OCI-LY1 (cell line): ENCODE results near the gene AIFM1.

Experiments
- H2AFZ ChIP-seq: fragments of 200-600 bp; sonication (generic), shearing (Covaris generic); 2 replicates; pipeline ENCODE4 v1.6.0; 2014; ENCODE audit warnings: antibody characterized with exemption, mild to moderate bottlenecking, low read length
- H3F3A ChIP-seq: fragments of 200-600 bp; sonication (generic), shearing (Covaris generic); 2 replicates; pipeline ENCODE4 v1.6.0; 2014; ENCODE audit warnings: mild to moderate bottlenecking, antibody characterized with exemption, low read length, moderate library complexity; ENCODE audit not compliant: insufficient read depth
- H3K27ac ChIP-seq: fragments of 200-600 bp; sonication (generic); 2 replicates; pipeline ENCODE4 v1.5.1; 2014; ENCODE audit warnings: low read length, mixed run types, mild to moderate bottlenecking, low read depth; ENCODE audit not compliant: poor library complexity, severe bottlenecking
- H3K27me3 ChIP-seq: fragments of 200-600 bp; sonication (generic); 2 replicates; pipeline ENCODE4 v1.6.0; 2014; ENCODE audit warnings: antibody characterized with exemption, mild to moderate bottlenecking, low read length, moderate library complexity; ENCODE audit not compliant: insufficient read depth
- H3K36me3 ChIP-seq: fragments of 200-600 bp; sonication (generic); 2 replicates; pipeline ENCODE4 v1.6.1; 2014; ENCODE audit warnings: mild to moderate bottlenecking, antibody characterized with exemption, low read length, moderate library complexity, mixed read lengths; ENCODE audit not compliant: insufficient read depth
- H3K4me1 ChIP-seq: fragments of 200-600 bp; sonication (generic); 2 replicates; pipeline ENCODE4 v1.5.1; 2014; ENCODE audit warnings: mild to moderate bottlenecking, low read length, moderate library complexity; ENCODE audit not compliant: insufficient read depth, severe bottlenecking
- H3K4me2 ChIP-seq: fragments of 200-600 bp; sonication (generic), shearing (Covaris generic); 2 replicates; pipeline ENCODE4 v1.6.1; 2014; ENCODE audit warnings: low read length
- H3K4me3 ChIP-seq: fragments of 200-600 bp; sonication (generic); 2 replicates; pipeline ENCODE4 v1.5.1; 2014; ENCODE audit warnings: low read length, low read depth, mild to moderate bottlenecking, mixed read lengths; ENCODE audit not compliant: poor library complexity, severe bottlenecking
- H3K79me2 ChIP-seq: fragments of 200-600 bp; shearing (Covaris generic); 2 replicates; pipeline ENCODE4 v1.6.1; 2016; ENCODE audit warnings: mixed run types, low read length, mixed read lengths; ENCODE audit not compliant: insufficient read depth
- H3K9ac ChIP-seq: fragments of 200-600 bp; sonication (generic), shearing (Covaris generic); 2 replicates; pipeline ENCODE4 v1.6.1; 2014; ENCODE audit warnings: mild to moderate bottlenecking, low read length, mixed read lengths
- H3K9me2 ChIP-seq: fragments of 200-600 bp; sonication (generic), shearing (Covaris generic); 2 replicates; pipeline ENCODE4 v1.6.1; 2014; ENCODE audit warnings: low read depth, mild to moderate bottlenecking, low read length, mixed read lengths
- H3K9me3 ChIP-seq: fragments of 200-600 bp; shearing (Covaris generic); 2 replicates; pipeline ENCODE4 v1.6.1; 2014; ENCODE audit warnings: low read length, mixed read lengths
- H4K20me1 ChIP-seq: fragments of 200-600 bp; sonication (generic), shearing (Covaris generic); 2 replicates; pipeline ENCODE4 v1.6.0; 2016; ENCODE audit warnings: mild to moderate bottlenecking, low read length; ENCODE audit not compliant: insufficient read depth
- CTCF ChIP-seq: fragments of 200-600 bp; sonication (generic), shearing (Covaris generic); IDR thresholded peaks from 2 replicates; pipeline ENCODE4 v1.5.1; 2017; ENCODE audit warnings: mild to moderate bottlenecking, antibody characterized with exemption, low read length, moderate library complexity, mixed read lengths
- EZH2 ChIP-seq: fragments of 200-600 bp; sonication (generic), shearing (Covaris generic); IDR thresholded peaks from 2 replicates; pipeline ENCODE4 v1.8.0; 2017; ENCODE audit warnings: borderline replicate concordance, mixed run types, mild to moderate bottlenecking, antibody characterized with exemption, low read length, moderate library complexity, mixed read lengths

The AIFM1 gene

GRCh38 chrX:130079824-130080406 lies 85.7 kb downstream of the AIFM1 start:
- Histone ChIP-seq H3K9me2 (no peaks in the 10 kb centered on the region), H3K4me2 (no peak overlapping the region), H3K4me1 (peaks cover 33% of the 10 kb centered on the region), H3K27ac (no peak overlapping the region), H3K27me3 (no peaks in the 10 kb centered on the region), H3K79me2 (no peaks in the 10 kb centered on the region), H4K20me1 (no peaks in the 10 kb centered on the region), H2AFZ (no peak overlapping the region), H3K4me3 (no peak overlapping the region), H3F3A (no peaks in the 10 kb centered on the region), H3K36me3 (peaks cover 11% of the 10 kb centered on the region; the same call in 1 of the 2 replicates), H3K9me3 (no peaks in the 10 kb centered on the region), H3K9ac (no peak overlapping the region)
- TF ChIP-seq CTCF (peak; percentile 71), EZH2 (no peak)
